Prostate gland (tissue), 2 donors: ENCODE results near the gene TRMT2A.

ENCODE experiments used
- CTCF ChIP-seq, 4 experiments: fragments of 200-600 bp in 2 of 4; fragments of 450-650 bp in 2 of 4; sonication (generic) in 2 of 4; IDR thresholded peaks; 1 replicate in 3 of 4; 2 replicates in 1 of 4; pipeline ENCODE4 v1.5.1; 2016 to 2019; ENCODE audit warnings: antibody characterized with exemption in 4 of 4, mild to moderate bottlenecking in 2 of 4, moderate library complexity in 2 of 4
- POLR2A ChIP-seq: fragments of 450-650 bp; IDR thresholded peaks from one replicate; pipeline ENCODE4 v1.6.1; 2016; ENCODE audit warnings: antibody characterized with exemption, mild to moderate bottlenecking
- POLR2AphosphoS5 ChIP-seq: sonication (generic); formaldehyde crosslinking; IDR thresholded peaks from one replicate; pipeline ENCODE4 v1.6.1; 2017; ENCODE audit warnings: antibody characterized with exemption

GRCh38 chr22:20135265-20135664 is 18.2 kb upstream of the TRMT2A start:
- TF ChIP-seq POLR2A: no peak
- no peak for TF ChIP-seq CTCF (IDR thresholded peaks at IDR 0.05)
- no peak for TF ChIP-seq POLR2AphosphoS5
